ENCODE data around the gene GSTM1. TPM values are rescaled to one million over a fixed set of nuclear protein-coding genes. Genes with fewer than 3 reads are reported as not detected.

The GSTM1 gene
- total RNA-seq, 1 donor from 2014 or later: 48.8 TPM

- peak; percentile 72 to 89 for DNase-seq (ENCODE audit: low spot score in 2 of 2, unreplicated experiment in 2 of 2)
- H3K4me3 Mint-ChIP-seq: peak overlapping the region; percentile 87
- peak overlapping the region; percentile 79 for H3K27ac Mint-ChIP-seq
- peaks cover 3% of the 10 kb centered on the region for H3K27me3 Mint-ChIP-seq (ENCODE audit: low read depth)
- H3K4me1 Mint-ChIP-seq: peaks cover 13% of the 10 kb centered on the region
- H3K36me3 Mint-ChIP-seq: peaks cover 21% of the 10 kb centered on the region
- no peaks in the 10 kb centered on the region for H3K9me3 Mint-ChIP-seq
- no peak for TF ChIP-seq CTCF (IDR thresholded peaks at IDR 0.05; ENCODE audit: unreplicated experiment)
Observed at GRCh38 chr1:109739738-109740614, 52.4 kb downstream of the GSTM1 start.

- H3K4me3 Mint-ChIP-seq: peak within 1 kb of the TSS; percentile 87
- H3K9me3 Mint-ChIP-seq: no peaks in the 10 kb centered on the region
- peaks cover 19% of the 10 kb centered on the region for H3K36me3 Mint-ChIP-seq
- TF ChIP-seq CTCF (IDR thresholded peaks at IDR 0.05; ENCODE audit: unreplicated experiment): no peak
- H3K27me3 Mint-ChIP-seq (ENCODE audit: low read depth): peaks cover 4% of the 10 kb centered on the region
- DNase-seq (ENCODE audit: low spot score in 2 of 2, unreplicated experiment in 2 of 2): no peak
- H3K27ac Mint-ChIP-seq: peak within 1 kb of the TSS; percentile 79
- peaks cover 13% of the 10 kb centered on the region for H3K4me1 Mint-ChIP-seq
Observed at GRCh38 chr1:109740615-109741373, 53.2 kb downstream of the GSTM1 start, which contains the start of gene GSTM3. GSTM3 (minus strand) TSS chr1:109741038; CDS start chr1:109740287, 751 bp downstream.

Other genes with a start within 250 kb of the GSTM1 start
- 0.11 to 0.22 TPM (median 0.14 TPM) in 3 replicates for gene SYPL2, start 221.3 kb upstream of the GSTM1 start, total RNA-seq
- gene ATXN7L2, start 203.9 kb upstream of the GSTM1 start, total RNA-seq: 13.8 to 14.9 TPM (median 13.8 TPM) in 3 replicates
- gene CYB561D1, start 193.7 kb upstream of the GSTM1 start, total RNA-seq: 9.5 to 11.7 TPM (median 10.6 TPM) in 3 replicates
- 5.0 to 5.4 TPM (median 5.1 TPM) in 3 replicates for gene AMIGO1, start 178.1 kb upstream of the GSTM1 start, total RNA-seq
- not detected in 3 replicates for gene GPR61, start 147.9 kb upstream of the GSTM1 start, total RNA-seq
- 7.8 to 8.2 TPM (median 8.2 TPM) in 3 replicates for gene GNAI3, start 139.2 kb upstream of the GSTM1 start, total RNA-seq
- 0.36 TPM in 1 of 3 replicates, not detected in the others for gene GNAT2, start 68.2 kb upstream of the GSTM1 start, total RNA-seq
- gene AMPD2, start 68.0 kb upstream of the GSTM1 start, total RNA-seq: 133 to 141 TPM (median 134 TPM) in 3 replicates
- 23.4 to 24.9 TPM (median 23.7 TPM) in 3 replicates for gene GSTM4, start 31.7 kb upstream of the GSTM1 start, total RNA-seq
- 169 to 186 TPM (median 177 TPM) in 3 replicates for gene GSTM2, start 19.8 kb upstream of the GSTM1 start, total RNA-seq
- gene GSTM5, start 24.4 kb downstream of the GSTM1 start, total RNA-seq: 0.24 to 0.29 TPM (median 0.25 TPM) in 3 replicates
- gene GSTM3, start 53.2 kb downstream of the GSTM1 start, total RNA-seq: 49.7 to 57.9 TPM (median 55.2 TPM) in 3 replicates
- 0.13 to 0.34 TPM in 2 of 3 replicates, not detected in the other for gene EPS8L3, start 76.1 kb downstream of the GSTM1 start, total RNA-seq
- 27.1 to 28.9 TPM (median 27.4 TPM) in 3 replicates for gene CSF1, start 223.0 kb downstream of the GSTM1 start, total RNA-seq